ENCODE measurements around the gene ZAP70. TPM values are rescaled to one million over a fixed set of nuclear protein-coding genes. Genes with fewer than 3 reads are reported as not detected.

Gene ZAP70
- total RNA-seq, 1 donor from 2014 or later = 1.3 TPM

- peak; percentile 88 for DNase-seq (ENCODE audit: low spot score)
Measured at GRCh38 chr2:97732436-97733340, 19.3 kb downstream of the ZAP70 start.

GRCh38 chr2:97733341-97734035, 20.1 kb downstream of the ZAP70 start:
- peak; percentile 80 for DNase-seq (ENCODE audit: low spot score)

- peak; percentile 85 for DNase-seq (ENCODE audit: low spot score)
Measured at GRCh38 chr2:97734061-97735051, 21.0 kb downstream of the ZAP70 start.

- DNase-seq (ENCODE audit: low spot score) = no peak
Measured at GRCh38 chr2:97735161-97735561, 21.8 kb downstream of the ZAP70 start.

GRCh38 chr2:97736185-97736584, 22.8 kb downstream of the ZAP70 start:
- DNase-seq (ENCODE audit: low spot score) = peak; percentile 59

GRCh38 chr2:97736608-97737330, 23.4 kb downstream of the ZAP70 start:
- peak; percentile 79 for DNase-seq (ENCODE audit: low spot score)

GRCh38 chr2:97737421-97738178, 24.2 kb downstream of the ZAP70 start:
- peak; percentile 87 for DNase-seq (ENCODE audit: low spot score)

GRCh38 chr2:97738179-97739019, 25.0 kb downstream of the ZAP70 start:
- peak; percentile 85 for DNase-seq (ENCODE audit: low spot score)

- peak; percentile 81 for DNase-seq (ENCODE audit: low spot score)
Measured at GRCh38 chr2:97739020-97739892, 25.9 kb downstream of the ZAP70 start.

GRCh38 chr2:97739893-97740245, 26.5 kb downstream of the ZAP70 start:
- DNase-seq (ENCODE audit: low spot score) = peak; percentile 87

- peak; percentile 67 for DNase-seq (ENCODE audit: low spot score)
Measured at GRCh38 chr2:97740590-97741182, 27.3 kb downstream of the ZAP70 start.

- DNase-seq (ENCODE audit: low spot score) = peak; percentile 68
Measured at GRCh38 chr2:97741251-97741650, 27.9 kb downstream of the ZAP70 start.

GRCh38 chr2:97741686-97742085, 28.3 kb downstream of the ZAP70 start:
- no peak for DNase-seq (ENCODE audit: low spot score)

- DNase-seq (ENCODE audit: low spot score) = peak; percentile 68
Measured at GRCh38 chr2:97742381-97742847, 29.0 kb downstream of the ZAP70 start.

GRCh38 chr2:97743913-97744312, 30.5 kb downstream of the ZAP70 start:
- peak; percentile 39 for DNase-seq (ENCODE audit: low spot score)

GRCh38 chr2:97745474-97746174, 32.2 kb downstream of the ZAP70 start:
- DNase-seq (ENCODE audit: low spot score) = no peak

- no peak for DNase-seq (ENCODE audit: low spot score)
Measured at GRCh38 chr2:97747285-97747684, 33.9 kb downstream of the ZAP70 start.
